Sigmoid colon (tissue), 7 donors: ENCODE results near the gene DOCK1. TPM values are rescaled to one million over a fixed set of nuclear protein-coding genes. Genes with fewer than 3 reads are reported as not detected.

Source experiments
- DNase-seq: peaks from one replicate; pipeline ENCODE4 v3.0.0-alpha.2; 2019
- H3K27ac ChIP-seq, 4 donors: fragments of 200-600 bp; sonication (generic); one replicate each; pipeline ENCODE4 v1.5.1; 2016 to 2019; ENCODE audit warnings: mild to moderate bottlenecking in 1 of 4
- H3K27me3 ChIP-seq, 3 donors: fragments of 200-600 bp; sonication (generic); one replicate each; pipeline ENCODE4 v1.5.1; 2019; ENCODE audit warnings: mild to moderate bottlenecking in 1 of 3
- H3K36me3 ChIP-seq, 4 donors: fragments of 200-600 bp; sonication (generic); one replicate each; pipeline ENCODE4 v1.5.1; 2016 to 2019
- H3K4me1 ChIP-seq, 4 donors: fragments of 200-600 bp; sonication (generic); one replicate each; pipeline ENCODE4 v1.5.1; 2017 to 2019
- H3K4me3 ChIP-seq, 4 donors: fragments of 200-600 bp; sonication (generic); one replicate each; pipeline ENCODE4 v1.5.1; 2017 to 2019; ENCODE audit warnings: mild to moderate bottlenecking in 2 of 4, moderate library complexity in 1 of 4
- H3K9me3 ChIP-seq, 4 donors: fragments of 200-600 bp in 3 of 4; sonication (generic) in 3 of 4; one replicate each; pipeline versions ENCODE4 v1.5.1 to v1.6.1; 2013 to 2019
- EP300 ChIP-seq, 4 donors: sonication (generic); formaldehyde crosslinking; IDR thresholded peaks; one replicate each; pipeline ENCODE4 v1.6.1; 2017; ENCODE audit warnings: antibody characterized with exemption in 4 of 4
- POLR2A ChIP-seq, 2 donors: fragments of 450-650 bp; IDR thresholded peaks; one replicate each; pipeline ENCODE4 v1.6.1; 2016; ENCODE audit warnings: antibody characterized with exemption in 2 of 2, mild to moderate bottlenecking in 2 of 2, moderate library complexity in 2 of 2
- POLR2AphosphoS5 ChIP-seq, 4 donors: sonication (generic); formaldehyde crosslinking; IDR thresholded peaks; one replicate each; pipeline ENCODE4 v1.6.1; 2017; ENCODE audit warnings: antibody characterized with exemption in 4 of 4
- WGBS, 2 donors: extraction: QIAGEN DNeasy Blood & Tissue Kit; methylation state at CpG; one replicate each; pipeline ENCODE4 v1.1.7; 2013; 5-methylcytosine and 5-hydroxymethylcytosine counted together
- intact Hi-C: fragments of 100-400 bp; cut with DNase I; formaldehyde crosslinking; loops from one replicate; pipeline ENCODE4 v1.15.1; 2023
- polyA plus RNA-seq, 3 donors: library from polyadenylated mRNA; stranded (reverse); fragments of 200-250 nt; gene quantifications; one replicate each; pipeline ENCODE4 v1.2.3, GENCODE V29; 2013
- total RNA-seq, 4 donors: library from RNA; depleted of rRNA; stranded (reverse); fragments of >200 nt; gene quantifications; one replicate each; pipeline ENCODE4 v1.1.0, GENCODE V29; 2016
- TF ChIP-seq, protein P1 (sequence below), 4 experiments: fragments of 450-650 bp in 3 of 4; fragments of 200-600 bp in 1 of 4; IDR thresholded peaks; one replicate each; pipeline ENCODE4 v1.5.1; 2016 to 2019; ENCODE audit warnings: antibody characterized with exemption in 4 of 4, mild to moderate bottlenecking in 3 of 4, moderate library complexity in 2 of 4
- donor health status: healthy with polysubstance abuse.
- donor health status: Bipolar disorder and iron deficiency.
- donor health status: healthy.

DOCK1 gene
- total and polyA plus RNA-seq, 7 donors, result 15.0 to 53.7 (median 40.2) TPM

DNA sequence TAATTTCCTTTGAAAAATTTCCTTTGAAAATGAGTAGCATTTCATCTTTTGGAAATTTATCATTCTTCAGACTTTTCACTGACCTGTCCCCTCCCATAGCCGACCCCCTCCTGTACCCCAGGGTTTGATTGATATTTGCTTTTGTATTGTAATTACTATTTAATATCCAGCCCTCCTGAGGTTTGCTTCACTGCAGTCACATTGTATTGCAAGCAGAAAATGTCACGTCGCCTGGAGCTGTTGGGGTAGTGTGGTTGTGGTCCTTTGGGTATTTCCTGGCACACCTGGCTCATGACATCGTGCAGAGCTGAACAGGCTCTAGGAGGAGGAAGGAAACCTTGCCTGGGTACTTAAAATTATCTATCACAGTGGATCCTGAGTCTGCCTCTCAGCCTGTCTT, 175.1 kb downstream of the DOCK1 start:
- Histone ChIP-seq H3K36me3 (peaks cover 0 to 25% (median 0%) of the 10 kb centered on the region in 4 donors), H3K27me3 (no peaks in the 10 kb centered on the region), H3K4me1 (no peaks in the 10 kb centered on the region), H3K27ac (no peak overlapping the region), H3K9me3 (no peaks in the 10 kb centered on the region), H3K4me3 (no peak overlapping the region)
- 47 to 75% methylated on average over 4 of the region's 4 CpGs for WGBS, 2 donors
- no peak for DNase-seq
- TF ChIP-seq POLR2A (IDR thresholded peaks at IDR 0.05) (no peak), EP300 (IDR thresholded peaks at IDR 0.05) (no peak), POLR2AphosphoS5 (IDR thresholded peaks at IDR 0.05) (no peak)
- TF ChIP-seq, protein P1, sequence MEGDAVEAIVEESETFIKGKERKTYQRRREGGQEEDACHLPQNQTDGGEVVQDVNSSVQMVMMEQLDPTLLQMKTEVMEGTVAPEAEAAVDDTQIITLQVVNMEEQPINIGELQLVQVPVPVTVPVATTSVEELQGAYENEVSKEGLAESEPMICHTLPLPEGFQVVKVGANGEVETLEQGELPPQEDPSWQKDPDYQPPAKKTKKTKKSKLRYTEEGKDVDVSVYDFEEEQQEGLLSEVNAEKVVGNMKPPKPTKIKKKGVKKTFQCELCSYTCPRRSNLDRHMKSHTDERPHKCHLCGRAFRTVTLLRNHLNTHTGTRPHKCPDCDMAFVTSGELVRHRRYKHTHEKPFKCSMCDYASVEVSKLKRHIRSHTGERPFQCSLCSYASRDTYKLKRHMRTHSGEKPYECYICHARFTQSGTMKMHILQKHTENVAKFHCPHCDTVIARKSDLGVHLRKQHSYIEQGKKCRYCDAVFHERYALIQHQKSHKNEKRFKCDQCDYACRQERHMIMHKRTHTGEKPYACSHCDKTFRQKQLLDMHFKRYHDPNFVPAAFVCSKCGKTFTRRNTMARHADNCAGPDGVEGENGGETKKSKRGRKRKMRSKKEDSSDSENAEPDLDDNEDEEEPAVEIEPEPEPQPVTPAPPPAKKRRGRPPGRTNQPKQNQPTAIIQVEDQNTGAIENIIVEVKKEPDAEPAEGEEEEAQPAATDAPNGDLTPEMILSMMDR (IDR thresholded peaks at IDR 0.05), result no peak
- intact Hi-C loops, result no loop called here

DNA sequence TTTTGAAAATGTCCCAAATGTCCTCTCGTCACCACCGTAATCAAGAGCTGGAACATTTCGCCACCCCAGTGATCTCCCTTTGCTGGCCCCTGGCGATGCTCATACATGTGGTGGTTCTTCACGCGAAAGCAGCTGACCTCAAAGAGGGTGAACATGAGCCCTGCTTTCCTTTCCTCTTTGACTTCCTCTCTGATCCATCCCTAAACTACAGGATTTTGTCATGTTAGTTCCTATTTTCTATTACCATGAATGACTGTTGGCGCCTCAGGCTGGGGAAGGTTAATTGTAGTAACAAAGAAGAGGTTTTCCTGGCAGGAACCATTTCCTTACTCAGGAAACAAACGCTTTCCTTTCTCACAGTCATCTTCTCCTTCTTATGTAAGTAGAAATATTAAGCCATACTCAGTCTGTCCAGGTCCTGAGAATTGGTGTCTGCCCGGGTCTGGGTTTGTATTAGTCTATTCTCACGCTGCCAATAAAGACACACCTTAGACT, 176.7 kb downstream of the DOCK1 start:
- 86 to 88% methylated on average over 10 of the region's 10 CpGs for WGBS, 2 donors
- Histone ChIP-seq H3K27ac (no peak overlapping the region), H3K4me1 (no peaks in the 10 kb centered on the region), H3K4me3 (no peak overlapping the region), H3K36me3 (peaks cover 0 to 15% (median 0%) of the 10 kb centered on the region in 4 donors), H3K9me3 (no peaks in the 10 kb centered on the region), H3K27me3 (no peaks in the 10 kb centered on the region)
- DNase-seq, result no peak
- intact Hi-C loops, result no loop called here
- TF ChIP-seq EP300 (IDR thresholded peaks at IDR 0.05) (no peak), POLR2AphosphoS5 (IDR thresholded peaks at IDR 0.05) (no peak), POLR2A (IDR thresholded peaks at IDR 0.05) (no peak)
- TF ChIP-seq, protein P1 (IDR thresholded peaks at IDR 0.05), result no peak

DNA sequence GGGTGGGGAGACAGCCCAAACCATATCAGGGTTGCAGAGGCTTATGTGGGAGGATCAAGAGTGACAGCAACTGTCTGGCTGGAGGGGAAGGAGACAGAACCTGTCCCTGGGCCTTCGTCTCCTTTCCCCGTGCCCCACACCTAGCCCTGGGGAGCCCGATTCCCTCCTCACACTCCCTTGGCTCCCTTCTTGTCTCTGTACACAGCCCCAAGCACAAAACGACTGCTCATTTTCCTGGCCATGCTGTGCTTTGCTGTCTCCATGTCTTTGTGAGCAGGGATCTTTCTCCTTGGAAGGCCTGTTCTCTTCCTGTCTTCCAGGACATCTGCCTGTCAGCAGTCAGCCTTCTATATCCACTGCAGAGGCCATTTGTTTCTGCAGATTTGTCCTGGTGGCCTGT, 177.4 kb downstream of the DOCK1 start:
- TF ChIP-seq POLR2AphosphoS5 (IDR thresholded peaks at IDR 0.05) (no peak), POLR2A (IDR thresholded peaks at IDR 0.05) (no peak), EP300 (IDR thresholded peaks at IDR 0.05) (no peak)
- TF ChIP-seq, protein P1 (IDR thresholded peaks at IDR 0.05), result no peak
- no peaks in the 10 kb centered on the region for H3K9me3 ChIP-seq
- intact Hi-C loops, result no loop called here
- WGBS, 2 donors, result 71 to 94% methylated on average over 4 of the region's 4 CpGs
- no peaks in the 10 kb centered on the region for H3K27me3 ChIP-seq
- H3K4me1 ChIP-seq, result no peaks in the 10 kb centered on the region
- peaks cover 0 to 15% (median 0%) of the 10 kb centered on the region in 4 donors for H3K36me3 ChIP-seq
- H3K27ac ChIP-seq, result no peak overlapping the region
- DNase-seq, result no peak
- no peak overlapping the region for H3K4me3 ChIP-seq

DNA sequence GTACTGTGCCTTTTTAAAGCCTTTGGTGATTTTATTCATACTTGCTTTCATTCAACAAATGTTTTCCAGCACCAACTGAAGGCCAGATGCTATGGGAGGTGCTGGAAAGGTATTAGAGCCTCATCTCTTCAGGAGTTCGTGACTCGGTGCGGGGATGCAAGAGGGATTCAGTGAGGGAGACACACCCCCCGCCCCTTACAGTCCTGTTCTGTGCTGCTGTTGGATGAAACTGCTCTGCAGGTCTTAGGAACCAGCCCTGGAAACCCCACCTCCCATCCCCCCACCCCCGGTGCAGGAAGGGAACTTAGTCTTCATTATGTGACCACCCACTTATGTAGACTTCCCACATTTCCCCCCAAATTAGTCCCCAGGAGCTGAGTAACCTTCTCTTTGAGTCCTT, 180.7 kb downstream of the DOCK1 start:
- no peak for TF ChIP-seq EP300 (IDR thresholded peaks at IDR 0.05)
- no peak for TF ChIP-seq POLR2A (IDR thresholded peaks at IDR 0.05)
- TF ChIP-seq, protein P1 (IDR thresholded peaks at IDR 0.05), result no peak
- TF ChIP-seq POLR2AphosphoS5 (IDR thresholded peaks at IDR 0.05), result no peak
- 75 to 92% methylated on average over 5 of the region's 5 CpGs for WGBS, 2 donors
- Histone ChIP-seq H3K27ac (no peak overlapping the region), H3K27me3 (no peaks in the 10 kb centered on the region), H3K4me3 (no peak overlapping the region), H3K4me1 (no peaks in the 10 kb centered on the region), H3K36me3 (peaks cover 0 to 11% (median 0%) of the 10 kb centered on the region in 4 donors), H3K9me3 (no peaks in the 10 kb centered on the region)
- intact Hi-C loops, result no loop called here
- no peak for DNase-seq

DNA sequence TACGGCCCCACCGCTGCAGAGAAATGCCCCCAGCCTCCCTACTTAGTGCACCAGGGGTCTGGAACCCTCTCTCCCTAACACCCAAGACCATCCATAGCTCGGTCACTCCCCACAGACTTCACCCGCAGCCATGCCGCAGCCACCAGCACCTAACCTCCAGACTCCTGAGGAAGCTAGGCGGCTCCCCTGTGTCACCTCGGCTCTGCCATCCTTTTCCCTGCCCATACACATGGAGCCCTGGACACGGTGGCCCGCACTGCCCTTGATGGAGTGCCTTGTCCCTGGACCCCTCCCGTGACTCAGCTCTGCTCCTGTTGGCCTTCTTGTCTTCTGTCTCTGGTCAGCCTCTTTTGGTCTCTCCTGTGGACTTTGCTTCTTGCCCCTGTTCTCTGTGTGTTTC, 183.7 kb downstream of the DOCK1 start:
- Histone ChIP-seq H3K27me3 (no peaks in the 10 kb centered on the region), H3K9me3 (no peaks in the 10 kb centered on the region), H3K4me1 (no peaks in the 10 kb centered on the region), H3K27ac (no peak overlapping the region), H3K4me3 (no peak overlapping the region), H3K36me3 (peaks cover 0 to 4% (median 0%) of the 10 kb centered on the region in 4 donors)
- DNase-seq, result no peak
- TF ChIP-seq POLR2A (IDR thresholded peaks at IDR 0.05) (no peak), POLR2AphosphoS5 (IDR thresholded peaks at IDR 0.05) (no peak), EP300 (IDR thresholded peaks at IDR 0.05) (no peak)
- TF ChIP-seq, protein P1 (IDR thresholded peaks at IDR 0.05), result no peak
- 95% methylated on average over 10 of the region's 10 CpGs for WGBS, 2 donors
- intact Hi-C loops, result no loop called here
